22Rv1 (cell line): ENCODE results near the gene CCDC187.

ENCODE experiments used
- ZFX ChIP-seq: fragments of 450-650 bp; IDR thresholded peaks from 2 replicates; pipeline ENCODE4 v1.6.1; 2017; ENCODE audit warnings: antibody characterized with exemption, borderline replicate concordance
- TF ChIP-seq, protein P1 (sequence below): fragments of 450-650 bp; IDR thresholded peaks from 2 replicates; pipeline ENCODE4 v1.5.1; 2017; ENCODE audit warnings: mild to moderate bottlenecking

DNA sequence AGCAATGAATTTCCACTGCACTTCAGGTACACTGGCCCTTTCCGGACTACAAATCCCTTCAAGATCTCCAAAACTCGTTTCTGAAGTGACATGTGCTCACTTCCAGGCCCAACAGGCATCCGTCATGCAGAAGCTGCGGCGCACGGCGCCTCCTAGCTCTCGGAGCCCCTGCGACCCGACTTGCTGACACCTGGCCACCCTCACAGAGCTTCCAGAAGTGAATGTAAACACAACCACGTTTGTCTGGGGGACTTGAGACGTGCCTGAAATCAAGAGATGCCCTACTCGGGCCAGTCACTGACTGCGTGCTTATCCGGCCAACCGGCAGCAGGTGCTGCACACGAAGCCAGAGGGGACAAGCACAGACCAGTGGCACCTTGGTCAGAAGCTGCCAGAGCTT is 94.1 kb downstream of the CCDC187 start:
- TF ChIP-seq, protein P1, sequence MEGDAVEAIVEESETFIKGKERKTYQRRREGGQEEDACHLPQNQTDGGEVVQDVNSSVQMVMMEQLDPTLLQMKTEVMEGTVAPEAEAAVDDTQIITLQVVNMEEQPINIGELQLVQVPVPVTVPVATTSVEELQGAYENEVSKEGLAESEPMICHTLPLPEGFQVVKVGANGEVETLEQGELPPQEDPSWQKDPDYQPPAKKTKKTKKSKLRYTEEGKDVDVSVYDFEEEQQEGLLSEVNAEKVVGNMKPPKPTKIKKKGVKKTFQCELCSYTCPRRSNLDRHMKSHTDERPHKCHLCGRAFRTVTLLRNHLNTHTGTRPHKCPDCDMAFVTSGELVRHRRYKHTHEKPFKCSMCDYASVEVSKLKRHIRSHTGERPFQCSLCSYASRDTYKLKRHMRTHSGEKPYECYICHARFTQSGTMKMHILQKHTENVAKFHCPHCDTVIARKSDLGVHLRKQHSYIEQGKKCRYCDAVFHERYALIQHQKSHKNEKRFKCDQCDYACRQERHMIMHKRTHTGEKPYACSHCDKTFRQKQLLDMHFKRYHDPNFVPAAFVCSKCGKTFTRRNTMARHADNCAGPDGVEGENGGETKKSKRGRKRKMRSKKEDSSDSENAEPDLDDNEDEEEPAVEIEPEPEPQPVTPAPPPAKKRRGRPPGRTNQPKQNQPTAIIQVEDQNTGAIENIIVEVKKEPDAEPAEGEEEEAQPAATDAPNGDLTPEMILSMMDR, result no peak
- TF ChIP-seq ZFX, result no peak
